GM12878 (cell line): ENCODE measurements around the gene ELANE.

Experiments
- ELK1 ChIP-seq: IDR thresholded peaks from 2 replicates; pipeline ENCODE4 v1.6.1; 2012; ENCODE audit warnings: low read depth, low read length, improper control_type of control experiment
- EZH2 ChIP-seq: IDR thresholded peaks from 2 replicates; pipeline ENCODE4 v1.6.1; 2012; ENCODE audit warnings: low read depth, mild to moderate bottlenecking, control low read depth, inconsistent platforms, low read length, borderline replicate concordance; ENCODE audit not compliant: control insufficient read depth
- FOS ChIP-seq: IDR thresholded peaks from 3 replicates; pipeline ENCODE4 v1.6.1; 2011; ENCODE audit warnings: borderline replicate concordance; ENCODE audit not compliant: insufficient read length; ENCODE audit errors: extremely low read depth
- SREBF1 ChIP-seq: IDR thresholded peaks from 2 replicates; pipeline ENCODE4 v1.6.1; 2012; ENCODE audit warnings: mild to moderate bottlenecking, low read length

- TF ChIP-seq SREBF1 (no peak), EZH2 (no peak), ELK1 (no peak), FOS (no peak)
These were observed 24.0 kb downstream of the ELANE start for GRCh38 chr19:876089-876488.
